GM23338 (cell line): Measurements from ENCODE around the gene ZBTB1. TPM values are rescaled to one million over a fixed set of nuclear protein-coding genes. Genes with fewer than 3 reads are reported as not detected.

Experiments
- ATAC-seq: fragments of 200-7000 bp; cut with Tn5 transposase; 3 replicates; pipeline ENCODE4 v1.9.1; 2020
- DNase-seq: peaks from one replicate; pipeline ENCODE4 v3.0.0-alpha.2; 2015; ENCODE audit warnings: low spot score
- H2AFZ ChIP-seq: fragments of 200-600 bp; sonication (generic); 2 replicates; pipeline ENCODE4 v1.8.0; 2016; ENCODE audit warnings: antibody characterized with exemption, mild to moderate bottlenecking, moderate library complexity
- H3F3A ChIP-seq: fragments of 200-600 bp; sonication (generic); replicated peaks from 2 replicates; pipeline ENCODE4 v1.8.0; 2017; ENCODE audit warnings: antibody characterized with exemption, mixed run types, low read depth
- H3K27ac ChIP-seq: fragments of 200-600 bp; sonication (generic); 2 replicates; pipeline ENCODE4 v1.6.1; 2016; ENCODE audit warnings: low read depth
- H3K27me3 ChIP-seq: fragments of 200-600 bp; sonication (generic); 2 replicates; pipeline ENCODE4 v1.8.0; 2016; ENCODE audit warnings: mild to moderate bottlenecking, mixed run types, moderate library complexity; ENCODE audit not compliant: insufficient read depth
- H3K36me3 ChIP-seq: fragments of 200-600 bp; sonication (generic); 2 replicates; pipeline ENCODE4 v1.8.0; 2016; ENCODE audit warnings: mild to moderate bottlenecking; ENCODE audit not compliant: insufficient read depth
- H3K4me1 ChIP-seq: fragments of 200-600 bp; sonication (generic); 2 replicates; pipeline ENCODE4 v1.8.0; 2016; ENCODE audit warnings: mild to moderate bottlenecking, moderate library complexity; ENCODE audit not compliant: insufficient read depth
- H3K4me2 ChIP-seq: fragments of 200-600 bp; sonication (generic); 2 replicates; pipeline ENCODE4 v1.7.1; 2017; ENCODE audit warnings: mixed run types
- H3K4me3 ChIP-seq: fragments of 200-600 bp; sonication (generic); 2 replicates; pipeline ENCODE4 v1.6.1; 2016; ENCODE audit warnings: mixed run types
- H3K79me2 ChIP-seq: fragments of 200-600 bp; sonication (generic); replicated peaks from 2 replicates; pipeline ENCODE4 v1.8.0; 2017; ENCODE audit warnings: mild to moderate bottlenecking; ENCODE audit not compliant: insufficient read depth
- H3K9me2 ChIP-seq: fragments of 200-600 bp; sonication (generic); 2 replicates; pipeline ENCODE4 v1.8.0; 2017; ENCODE audit not compliant: insufficient read depth
- H4K20me1 ChIP-seq: fragments of 200-600 bp; sonication (generic); replicated peaks from 2 replicates; pipeline ENCODE4 v1.8.0; 2017; ENCODE audit warnings: mild to moderate bottlenecking; ENCODE audit not compliant: insufficient read depth
- H3K27ac Mint-ChIP-seq: 2 replicates; pipeline ENCODE4 v1.8.0; 2020; ENCODE audit warnings: inconsistent platforms, mild to moderate bottlenecking, moderate library complexity, mixed read lengths
- H3K27me3 Mint-ChIP-seq: 3 replicates; pipeline ENCODE4 v1.8.0; 2022; ENCODE audit warnings: low read depth, mild to moderate bottlenecking, moderate library complexity, mixed read lengths, inconsistent platforms; ENCODE audit not compliant: insufficient read depth, poor library complexity
- H3K36me3 Mint-ChIP-seq: 3 replicates; pipeline ENCODE4 v1.8.0; 2021; ENCODE audit warnings: low read depth, mild to moderate bottlenecking, inconsistent platforms, moderate library complexity, mixed read lengths
- H3K4me1 Mint-ChIP-seq: 3 replicates; pipeline ENCODE4 v1.8.0; 2020; ENCODE audit warnings: mild to moderate bottlenecking, inconsistent platforms, mixed read lengths
- H3K4me3 Mint-ChIP-seq: 3 replicates; pipeline ENCODE4 v1.8.0; 2021; ENCODE audit warnings: moderate library complexity, mild to moderate bottlenecking, inconsistent platforms, mixed read lengths
- H3K9me3 Mint-ChIP-seq: 3 replicates; pipeline ENCODE4 v1.8.0; 2020; ENCODE audit warnings: moderate library complexity, mild to moderate bottlenecking, inconsistent platforms, mixed read lengths
- EZH2 ChIP-seq: fragments of 200-600 bp; sonication (generic); IDR thresholded peaks from one replicate; pipeline ENCODE4 v1.8.0; 2017; ENCODE audit warnings: antibody characterized with exemption, mild to moderate bottlenecking, low read depth; ENCODE audit not compliant: unreplicated experiment
- POLR2AphosphoS5 ChIP-seq: IDR thresholded peaks from 2 replicates; pipeline ENCODE4 v1.6.1; 2016; ENCODE audit warnings: antibody characterized with exemption, low read depth
- polyA plus RNA-seq: library from polyadenylated mRNA; unstranded; fragments of >200 nt; fragmentation: Nextera tagmentation; extraction: Ambion mirVana; gene quantifications from 2 replicates; pipeline ENCODE4 v1.2.1, GENCODE V29; 2016
- total RNA-seq: library from RNA; depleted of rRNA; stranded (reverse); fragments of >200 nt; shearing (Covaris generic); gene quantifications from 2 replicates; pipeline ENCODE4 v1.2.3, GENCODE V29; 2014
- TF ChIP-seq, protein P1 (sequence below): fragments of 250-450 bp; sonication (Bioruptor Pico); IDR thresholded peaks from 2 replicates; pipeline ENCODE4 v1.5.0; 2020; ENCODE audit warnings: mild to moderate bottlenecking, moderate library complexity

Gene ZBTB1
- total and polyA plus RNA-seq, 2 experiments from 2014 or later, result 11.2 to 33.0 TPM

DNA sequence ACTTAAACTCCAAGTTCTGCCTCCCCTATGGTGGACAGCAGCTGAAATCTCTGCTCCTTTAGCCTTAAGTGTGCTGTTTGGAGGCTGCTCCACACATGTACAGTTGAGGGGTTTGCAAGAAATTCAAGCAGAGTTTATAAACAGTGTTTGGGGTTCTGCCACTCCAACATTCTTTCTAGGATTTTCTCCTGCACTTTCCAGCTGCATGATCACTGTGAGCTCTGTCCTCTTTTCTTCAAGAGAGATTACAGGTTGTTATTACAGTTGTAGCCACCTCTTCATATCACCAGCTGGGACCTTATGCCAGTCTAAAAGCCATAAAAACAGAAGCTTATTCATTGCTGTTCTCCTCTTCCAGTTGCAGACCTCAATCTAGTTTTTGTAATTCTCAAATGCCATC is 9.3 kb upstream of the ZBTB1 start:
- Histone ChIP-seq H3K4me2 (no peak overlapping the region), H3K36me3 (no peaks in the 10 kb centered on the region), H3F3A (no peaks in the 10 kb centered on the region), H3K79me2 (peaks cover 39% of the 10 kb centered on the region), H3K4me1 (no peaks in the 10 kb centered on the region), H3K9me2 (no peaks in the 10 kb centered on the region), H3K27me3 (no peaks in the 10 kb centered on the region), H4K20me1 (peaks cover 4% of the 10 kb centered on the region; the same call in 1 of the 2 replicates), H2AFZ (no peak overlapping the region), H3K27ac (0 out of 2 replicates have a peak overlapping the region, but pooled peaks have one; percentile 20), H3K4me3 (no peak overlapping the region)
- Mint-ChIP-seq H3K36me3 (peaks cover 20% of the 10 kb centered on the region), H3K9me3 (no peaks in the 10 kb centered on the region), H3K27me3 (peaks cover under 1% of the 10 kb centered on the region), H3K27ac (no peak overlapping the region), H3K4me3 (no peak overlapping the region), H3K4me1 (no peaks in the 10 kb centered on the region; the same call in 2 of the 3 replicates)
- no peak for TF ChIP-seq EZH2
- DNase-seq, result no peak
- ATAC-seq, result no peak

- H3K27me3 ChIP-seq, result no peaks in the 10 kb centered on the region
- no peak overlapping the region for H3K4me2 ChIP-seq
- H3K79me2 ChIP-seq, result peaks cover 52% of the 10 kb centered on the region
Measured at GRCh38 chr14:64496764-64497163, 7.8 kb upstream of the ZBTB1 start.

More at GRCh38 chr14:64496764-64497163, 7.8 kb upstream of the ZBTB1 start:
- Histone ChIP-seq H3K27ac (no peak overlapping the region), H3K36me3 (no peaks in the 10 kb centered on the region), H2AFZ (no peak overlapping the region), H3K4me1 (peaks cover 1% of the 10 kb centered on the region; the same call in 1 of the 2 replicates), H3K9me2 (no peaks in the 10 kb centered on the region), H4K20me1 (peaks cover 4% of the 10 kb centered on the region; the same call in 1 of the 2 replicates), H3F3A (no peaks in the 10 kb centered on the region), H3K4me3 (no peak overlapping the region)
- peaks cover 19% of the 10 kb centered on the region for H3K36me3 Mint-ChIP-seq
- H3K27ac Mint-ChIP-seq, result no peak overlapping the region
- TF ChIP-seq POLR2AphosphoS5, result no peak
- TF ChIP-seq, protein P1, sequence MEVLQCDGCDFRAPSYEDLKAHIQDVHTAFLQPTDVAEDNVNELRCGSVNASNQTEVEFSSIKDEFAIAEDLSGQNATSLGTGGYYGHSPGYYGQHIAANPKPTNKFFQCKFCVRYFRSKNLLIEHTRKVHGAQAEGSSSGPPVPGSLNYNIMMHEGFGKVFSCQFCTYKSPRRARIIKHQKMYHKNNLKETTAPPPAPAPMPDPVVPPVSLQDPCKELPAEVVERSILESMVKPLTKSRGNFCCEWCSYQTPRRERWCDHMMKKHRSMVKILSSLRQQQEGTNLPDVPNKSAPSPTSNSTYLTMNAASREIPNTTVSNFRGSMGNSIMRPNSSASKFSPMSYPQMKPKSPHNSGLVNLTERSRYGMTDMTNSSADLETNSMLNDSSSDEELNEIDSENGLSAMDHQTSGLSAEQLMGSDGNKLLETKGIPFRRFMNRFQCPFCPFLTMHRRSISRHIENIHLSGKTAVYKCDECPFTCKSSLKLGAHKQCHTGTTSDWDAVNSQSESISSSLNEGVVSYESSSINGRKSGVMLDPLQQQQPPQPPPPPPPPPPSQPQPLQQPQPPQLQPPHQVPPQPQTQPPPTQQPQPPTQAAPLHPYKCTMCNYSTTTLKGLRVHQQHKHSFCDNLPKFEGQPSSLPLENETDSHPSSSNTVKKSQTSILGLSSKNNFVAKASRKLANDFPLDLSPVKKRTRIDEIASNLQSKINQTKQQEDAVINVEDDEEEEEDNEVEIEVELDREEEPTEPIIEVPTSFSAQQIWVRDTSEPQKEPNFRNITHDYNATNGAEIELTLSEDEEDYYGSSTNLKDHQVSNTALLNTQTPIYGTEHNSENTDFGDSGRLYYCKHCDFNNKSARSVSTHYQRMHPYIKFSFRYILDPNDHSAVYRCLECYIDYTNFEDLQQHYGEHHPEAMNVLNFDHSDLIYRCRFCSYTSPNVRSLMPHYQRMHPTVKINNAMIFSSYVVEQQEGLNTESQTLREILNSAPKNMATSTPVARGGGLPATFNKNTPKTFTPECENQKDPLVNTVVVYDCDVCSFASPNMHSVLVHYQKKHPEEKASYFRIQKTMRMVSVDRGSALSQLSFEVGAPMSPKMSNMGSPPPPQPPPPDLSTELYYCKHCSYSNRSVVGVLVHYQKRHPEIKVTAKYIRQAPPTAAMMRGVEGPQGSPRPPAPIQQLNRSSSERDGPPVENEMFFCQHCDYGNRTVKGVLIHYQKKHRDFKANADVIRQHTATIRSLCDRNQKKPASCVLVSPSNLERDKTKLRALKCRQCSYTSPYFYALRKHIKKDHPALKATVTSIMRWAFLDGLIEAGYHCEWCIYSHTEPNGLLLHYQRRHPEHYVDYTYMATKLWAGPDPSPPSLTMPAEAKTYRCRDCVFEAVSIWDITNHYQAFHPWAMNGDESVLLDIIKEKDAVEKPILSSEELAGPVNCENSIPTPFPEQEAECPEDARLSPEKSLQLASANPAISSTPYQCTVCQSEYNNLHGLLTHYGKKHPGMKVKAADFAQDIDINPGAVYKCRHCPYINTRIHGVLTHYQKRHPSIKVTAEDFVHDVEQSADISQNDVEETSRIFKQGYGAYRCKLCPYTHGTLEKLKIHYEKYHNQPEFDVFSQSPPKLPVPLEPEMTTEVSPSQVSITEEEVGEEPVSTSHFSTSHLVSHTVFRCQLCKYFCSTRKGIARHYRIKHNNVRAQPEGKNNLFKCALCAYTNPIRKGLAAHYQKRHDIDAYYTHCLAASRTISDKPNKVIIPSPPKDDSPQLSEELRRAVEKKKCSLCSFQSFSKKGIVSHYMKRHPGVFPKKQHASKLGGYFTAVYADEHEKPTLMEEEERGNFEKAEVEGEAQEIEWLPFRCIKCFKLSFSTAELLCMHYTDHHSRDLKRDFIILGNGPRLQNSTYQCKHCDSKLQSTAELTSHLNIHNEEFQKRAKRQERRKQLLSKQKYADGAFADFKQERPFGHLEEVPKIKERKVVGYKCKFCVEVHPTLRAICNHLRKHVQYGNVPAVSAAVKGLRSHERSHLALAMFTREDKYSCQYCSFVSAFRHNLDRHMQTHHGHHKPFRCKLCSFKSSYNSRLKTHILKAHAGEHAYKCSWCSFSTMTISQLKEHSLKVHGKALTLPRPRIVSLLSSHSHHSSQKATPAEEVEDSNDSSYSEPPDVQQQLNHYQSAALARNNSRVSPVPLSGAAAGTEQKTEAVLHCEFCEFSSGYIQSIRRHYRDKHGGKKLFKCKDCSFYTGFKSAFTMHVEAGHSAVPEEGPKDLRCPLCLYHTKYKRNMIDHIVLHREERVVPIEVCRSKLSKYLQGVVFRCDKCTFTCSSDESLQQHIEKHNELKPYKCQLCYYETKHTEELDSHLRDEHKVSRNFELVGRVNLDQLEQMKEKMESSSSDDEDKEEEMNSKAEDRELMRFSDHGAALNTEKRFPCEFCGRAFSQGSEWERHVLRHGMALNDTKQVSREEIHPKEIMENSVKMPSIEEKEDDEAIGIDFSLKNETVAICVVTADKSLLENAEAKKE (CRISPR knock-in tag), result no peak
- H3K27me3 Mint-ChIP-seq, result peaks cover 2% of the 10 kb centered on the region
- no peaks in the 10 kb centered on the region for H3K9me3 Mint-ChIP-seq
- H3K4me1 Mint-ChIP-seq, result peaks cover 3% of the 10 kb centered on the region; the same call in 2 of the 3 replicates
- ATAC-seq (no peak), DNase-seq (no peak)
- H3K4me3 Mint-ChIP-seq, result no peak overlapping the region
